Dendritic cell treated with granulocyte-macrophage colony-stimulating factor and Interleukin-4, amounts not matched to agents 40 ng/mL and 50 ng/mL, for 4 days (primary cell): ENCODE data around the gene CRYGB.
A peak's percentile ranks its signal among the peaks of the same experiment; 100 is the strongest.
"Not testable (repeated sequence)": the region's sequence is repeated elsewhere in the genome, so short reads cannot be mapped to it uniquely, and the experiment has no call there.

Experiments used
- H3K27ac Mint-ChIP-seq: one replicate; pipeline ENCODE4 v1.8.0; 2022; ENCODE audit warnings: mild to moderate bottlenecking, mixed read lengths
- H3K27me3 Mint-ChIP-seq: one replicate; pipeline ENCODE4 v1.8.0; 2022; ENCODE audit warnings: mild to moderate bottlenecking, mixed read lengths
- H3K36me3 Mint-ChIP-seq: one replicate; pipeline ENCODE4 v1.8.0; 2022; ENCODE audit warnings: low read depth, mixed read lengths
- H3K4me1 Mint-ChIP-seq: one replicate; pipeline ENCODE4 v1.8.0; 2022; ENCODE audit warnings: low read depth, mixed read lengths
- H3K4me3 Mint-ChIP-seq: one replicate; pipeline ENCODE4 v1.8.0; 2022; ENCODE audit warnings: mild to moderate bottlenecking, moderate library complexity, mixed read lengths
- H3K9me3 Mint-ChIP-seq: one replicate; pipeline ENCODE4 v1.8.0; 2022; ENCODE audit warnings: mixed read lengths
- intact Hi-C: fragments of 100-400 bp; cut with micrococcal nuclease; formaldehyde crosslinking; loops from one replicate; pipeline ENCODE4 v1.15.0; 2022

CRYGB gene

GRCh38 chr2:208139447-208139846 is 6.5 kb downstream of the CRYGB start:
- intact Hi-C loops: no loop called here
- H3K9me3 Mint-ChIP-seq: no peaks in the 10 kb centered on the region

DNA sequence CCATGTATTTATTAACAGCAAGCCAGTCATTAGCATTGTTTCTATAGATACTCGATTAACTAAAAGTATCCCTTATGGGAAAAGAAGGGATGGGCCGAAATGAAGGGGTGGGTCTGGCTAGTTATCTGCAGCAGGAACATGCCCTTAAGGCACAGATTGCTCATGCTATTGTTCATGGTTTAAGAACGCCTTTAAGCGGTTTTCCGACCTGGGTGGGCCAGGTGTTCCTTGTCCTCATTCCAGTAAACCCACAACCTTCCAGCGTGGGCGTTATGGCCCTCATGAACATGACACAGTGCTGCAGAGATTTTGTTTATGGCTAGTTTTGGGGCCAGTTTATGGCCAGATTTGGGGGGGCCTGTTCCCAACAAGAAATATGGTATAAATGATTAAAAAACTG is 7.6 kb downstream of the CRYGB start:
- H3K4me1 Mint-ChIP-seq, H3K36me3 Mint-ChIP-seq, H3K27me3 Mint-ChIP-seq: not testable (repeated sequence)

More at GRCh38 chr2:208139447-208139846, 6.5 kb downstream of the CRYGB start:
- H3K27me3 Mint-ChIP-seq: no peaks in the 10 kb centered on the region
- peaks cover under 1% of the 10 kb centered on the region for H3K4me1 Mint-ChIP-seq
- H3K36me3 Mint-ChIP-seq: no peaks in the 10 kb centered on the region
- H3K4me3 Mint-ChIP-seq: no peak overlapping the region
- H3K27ac Mint-ChIP-seq: no peak overlapping the region

DNA sequence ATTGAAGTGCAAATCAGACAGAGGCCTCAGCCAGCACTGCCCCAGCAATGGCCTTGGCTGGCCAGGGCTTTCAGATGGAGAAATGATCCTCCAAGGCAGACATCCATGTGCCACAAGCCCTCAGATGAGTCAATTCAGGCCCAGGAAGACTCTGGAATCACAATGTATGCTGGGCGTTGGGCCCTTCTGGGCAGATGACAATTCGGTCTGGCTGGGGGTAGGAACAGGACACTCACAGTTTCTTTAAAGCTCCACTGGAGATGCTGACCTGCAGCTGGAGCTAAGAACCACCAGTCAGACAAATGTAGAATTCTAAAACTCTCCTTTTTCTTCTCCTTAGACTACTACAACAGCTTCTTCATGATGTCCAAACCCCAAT is 9.3 kb downstream of the CRYGB start:
- no peaks in the 10 kb centered on the region for H3K36me3 Mint-ChIP-seq
- intact Hi-C loops: no loop called here
- H3K27ac Mint-ChIP-seq: no peak overlapping the region
- no peaks in the 10 kb centered on the region for H3K9me3 Mint-ChIP-seq
- no peaks in the 10 kb centered on the region for H3K4me1 Mint-ChIP-seq
- H3K4me3 Mint-ChIP-seq: no peak overlapping the region
- H3K27me3 Mint-ChIP-seq: no peaks in the 10 kb centered on the region

More for the DNA sequence above, 7.6 kb downstream of the CRYGB start:
- H3K27ac Mint-ChIP-seq, H3K4me3 Mint-ChIP-seq, H3K9me3 Mint-ChIP-seq, intact Hi-C loops: not testable (repeated sequence)

DNA sequence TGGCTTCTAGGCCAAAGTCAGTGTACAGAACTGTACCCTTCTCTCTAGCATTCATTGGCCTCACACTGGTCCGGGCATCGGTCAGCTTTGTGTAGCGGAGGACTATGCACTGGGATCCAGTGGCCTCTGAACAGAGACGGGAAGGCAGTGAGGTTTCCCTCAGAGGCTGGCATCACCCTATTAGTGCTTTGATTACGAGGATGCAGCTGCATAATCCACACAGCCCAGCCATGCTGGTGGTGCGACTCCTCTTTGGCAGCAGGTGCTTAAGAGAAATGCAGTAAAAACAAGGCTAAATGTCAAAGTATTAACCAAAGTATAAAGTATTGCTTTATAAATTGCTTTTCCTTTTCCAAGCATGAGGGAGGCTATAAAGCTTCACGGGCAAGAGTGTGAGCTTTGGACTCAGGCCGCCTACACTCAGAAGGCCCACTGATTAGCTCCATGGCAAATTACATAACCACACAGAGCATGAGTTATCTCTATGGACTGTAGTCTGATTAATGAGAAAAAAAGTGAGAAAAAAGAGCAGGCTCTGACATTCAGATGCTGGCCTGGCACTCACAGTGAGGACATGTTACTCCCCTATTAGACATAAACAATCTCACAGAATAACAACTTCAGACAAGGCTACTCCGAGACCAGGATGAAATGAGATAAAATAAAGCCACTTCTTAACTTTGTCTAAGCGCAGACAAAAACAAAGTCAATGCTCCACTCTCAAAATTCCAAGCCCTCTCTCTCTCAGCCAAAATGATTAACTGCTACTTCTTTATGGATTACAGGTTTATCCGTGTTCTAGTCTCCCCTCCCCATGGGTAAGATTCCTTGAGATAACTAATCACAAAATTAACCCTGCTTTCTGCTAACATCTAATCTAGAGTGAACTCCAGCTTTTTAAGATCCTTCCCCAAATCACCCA is 9.9 kb downstream of the CRYGB start:
- Mint-ChIP-seq H3K36me3 (no peaks in the 10 kb centered on the region), H3K4me1 (no peaks in the 10 kb centered on the region), H3K9me3 (no peaks in the 10 kb centered on the region), H3K4me3 (no peak overlapping the region), H3K27me3 (no peaks in the 10 kb centered on the region), H3K27ac (no peak overlapping the region)
- intact Hi-C loops: no loop called here

GRCh38 chr2:208134928-208135586 is 10.9 kb downstream of the CRYGB start:
- Mint-ChIP-seq H3K4me3 (no peak overlapping the region), H3K36me3 (no peaks in the 10 kb centered on the region), H3K9me3 (no peaks in the 10 kb centered on the region), H3K27me3 (no peaks in the 10 kb centered on the region), H3K27ac (no peak overlapping the region), H3K4me1 (no peaks in the 10 kb centered on the region)
- intact Hi-C loops: no loop called here

GRCh38 chr2:208130712-208131110 is 15.2 kb downstream of the CRYGB start:
- Mint-ChIP-seq H3K4me3 (no peak overlapping the region), H3K36me3 (no peaks in the 10 kb centered on the region), H3K4me1 (no peaks in the 10 kb centered on the region), H3K9me3 (no peaks in the 10 kb centered on the region), H3K27me3 (peaks cover 3% of the 10 kb centered on the region), H3K27ac (no peak overlapping the region)
- intact Hi-C loops: no loop called here

- Mint-ChIP-seq H3K27ac (no peak within 1 kb of the TSS), H3K36me3 (no peaks in the 10 kb centered on the region), H3K27me3 (peaks cover 9% of the 10 kb centered on the region), H3K4me1 (peaks cover 6% of the 10 kb centered on the region), H3K4me3 (no peak within 1 kb of the TSS), H3K9me3 (no peaks in the 10 kb centered on the region)
- intact Hi-C loops: no loop called here
These were observed 15.9 kb downstream of the CRYGB start, which contains the start of gene CRYGC for GRCh38 chr2:208129744-208130711. Gene CRYGC, minus strand, starts transcription at chr2:208129828. Its CDS starts 36 bp downstream, at chr2:208129792.

GRCh38 chr2:208128136-208128535 is 17.8 kb downstream of the CRYGB start:
- Mint-ChIP-seq H3K4me1 (peaks cover 19% of the 10 kb centered on the region), H3K27ac (no peak overlapping the region), H3K27me3 (peaks cover 21% of the 10 kb centered on the region), H3K9me3 (no peaks in the 10 kb centered on the region), H3K4me3 (no peak overlapping the region), H3K36me3 (no peaks in the 10 kb centered on the region)
- intact Hi-C loops: no loop called here

- intact Hi-C loops: no loop called here
These were observed 18.9 kb downstream of the CRYGB start for GRCh38 chr2:208127090-208127489.

DNA sequence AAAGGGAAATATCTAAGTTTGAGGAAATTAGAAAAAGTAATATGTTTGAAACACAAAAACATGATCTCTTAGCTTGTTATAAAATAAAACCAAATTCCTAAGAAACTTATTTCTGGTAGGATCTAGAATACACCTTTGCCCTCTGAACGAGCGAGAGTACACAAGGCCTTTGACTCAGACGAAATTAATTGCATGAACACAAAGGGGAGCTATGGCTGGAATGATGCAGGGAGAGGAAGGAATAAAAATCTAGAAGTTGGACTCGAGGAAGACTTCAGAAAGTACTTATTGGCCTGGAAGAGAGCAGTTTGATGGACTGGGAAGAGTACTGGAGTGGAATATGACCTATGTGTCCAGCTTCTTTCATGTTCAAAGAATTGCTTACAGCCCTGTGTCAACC is 20.7 kb downstream of the CRYGB start:
- Mint-ChIP-seq H3K36me3 (no peaks in the 10 kb centered on the region), H3K4me1 (peaks cover 19% of the 10 kb centered on the region), H3K27me3 (peaks cover 21% of the 10 kb centered on the region), H3K27ac (no peak overlapping the region), H3K9me3 (no peaks in the 10 kb centered on the region), H3K4me3 (no peak overlapping the region)
- intact Hi-C loops: no loop called here

More at GRCh38 chr2:208127090-208127489, 18.9 kb downstream of the CRYGB start:
- H3K36me3 Mint-ChIP-seq: no peaks in the 10 kb centered on the region
- H3K27ac Mint-ChIP-seq: no peak overlapping the region
- H3K27me3 Mint-ChIP-seq: peaks cover 21% of the 10 kb centered on the region
- H3K4me3 Mint-ChIP-seq: no peak overlapping the region
- peaks cover 19% of the 10 kb centered on the region for H3K4me1 Mint-ChIP-seq
- H3K9me3 Mint-ChIP-seq: no peaks in the 10 kb centered on the region

DNA sequence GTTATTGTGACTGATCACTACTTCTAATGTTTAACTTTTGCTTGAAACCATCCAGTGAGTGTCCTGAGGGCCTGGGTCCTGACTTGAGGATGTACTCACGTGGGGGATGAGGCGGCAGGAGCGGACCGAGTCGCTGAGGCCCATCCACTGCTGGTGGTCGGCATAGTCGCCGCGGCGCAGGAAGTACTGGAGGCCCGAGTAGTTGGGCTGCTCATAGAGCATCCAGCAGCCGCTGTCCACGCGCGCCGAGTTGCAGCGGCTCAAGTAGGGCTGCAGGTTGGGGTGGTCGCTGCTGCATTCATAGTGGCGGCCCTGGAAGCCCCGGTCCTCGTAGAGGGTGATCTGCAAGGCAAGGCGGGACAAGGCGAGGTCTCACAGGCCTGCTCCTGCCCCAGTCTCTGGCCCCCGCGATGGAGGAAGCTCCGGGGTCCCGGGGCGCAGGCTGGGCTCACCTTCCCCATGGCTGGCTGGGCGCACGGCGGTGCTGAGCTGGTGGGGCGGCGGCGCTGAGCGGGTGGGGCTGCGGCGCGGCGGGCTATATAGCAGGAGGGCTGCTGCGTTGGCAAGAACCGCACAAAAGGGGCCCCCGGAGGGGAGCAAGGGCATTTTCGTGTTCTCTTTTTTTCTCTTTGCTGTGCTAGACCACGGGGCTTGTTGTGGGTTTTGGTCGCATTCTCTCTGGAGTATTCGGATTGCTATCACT is 21.8 kb downstream of the CRYGB start, which contains the start of gene CRYGD:
TSS of gene CRYGD (minus strand) at position 512 of the 703 bp plus-strand sequence. CDS start at position 461, 51 bp downstream.
- H3K9me3 Mint-ChIP-seq, H3K27ac Mint-ChIP-seq, H3K36me3 Mint-ChIP-seq, intact Hi-C loops: not testable (repeated sequence)
- Mint-ChIP-seq H3K27me3 (peaks cover 21% of the 10 kb centered on the region), H3K4me3 (peak within 1 kb of the TSS; percentile 55), H3K4me1 (peaks cover 19% of the 10 kb centered on the region)

DNA sequence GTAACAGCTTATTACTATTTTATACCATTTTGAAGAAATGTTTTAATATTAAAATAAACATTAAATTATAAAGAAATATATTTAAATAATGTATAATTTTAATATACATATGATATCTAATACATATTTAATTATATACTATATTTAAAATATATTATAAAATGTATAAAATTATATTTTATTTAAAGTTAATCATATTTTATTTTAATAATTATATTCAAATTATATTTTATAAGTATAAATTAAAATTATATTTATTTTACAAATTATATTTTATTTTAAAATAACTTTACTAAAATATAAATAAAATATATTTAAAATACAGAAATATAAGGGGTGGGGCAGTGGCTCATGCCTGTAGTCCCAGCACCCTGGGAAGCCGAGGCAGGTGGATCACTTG is 23.7 kb downstream of the CRYGB start:
- Mint-ChIP-seq H3K27ac (no peak overlapping the region), H3K4me3 (no peak overlapping the region), H3K36me3 (no peaks in the 10 kb centered on the region), H3K9me3 (no peaks in the 10 kb centered on the region), H3K4me1 (peaks cover 19% of the 10 kb centered on the region), H3K27me3 (peaks cover 19% of the 10 kb centered on the region)
- intact Hi-C loops: no loop called here

DNA sequence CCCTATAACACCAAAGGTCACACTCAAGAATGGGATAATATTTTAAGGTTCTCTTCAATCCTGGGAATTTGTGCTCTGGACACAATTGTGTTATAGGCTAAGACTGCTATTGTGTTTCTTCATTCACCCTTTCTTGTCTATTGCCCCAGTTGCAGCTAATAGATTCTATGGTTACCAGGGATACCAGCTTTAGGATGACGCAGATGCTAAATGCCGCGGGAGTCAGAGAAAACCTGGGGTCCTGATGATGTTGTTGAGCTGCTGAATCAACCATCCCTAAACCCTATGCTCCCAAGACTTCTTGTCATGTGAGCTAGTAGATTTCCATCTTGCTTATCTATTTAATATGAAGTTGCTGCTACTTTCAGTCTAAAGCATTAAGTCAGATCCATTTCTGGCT is 27.0 kb downstream of the CRYGB start:
- intact Hi-C loops: no loop called here
- Mint-ChIP-seq H3K9me3 (no peaks in the 10 kb centered on the region), H3K4me3 (no peak overlapping the region), H3K4me1 (peaks cover 8% of the 10 kb centered on the region), H3K36me3 (no peaks in the 10 kb centered on the region), H3K27ac (no peak overlapping the region), H3K27me3 (peaks cover 1% of the 10 kb centered on the region)
